NCI-H345 treated with DMSO at 0.1 percent for 48 hours (cell line): ENCODE measurements around the gene FBN2.
"Not testable (repeated sequence)": the region's sequence is repeated elsewhere in the genome, so short reads cannot be mapped to it uniquely, and the experiment has no call there.

Experiments
- DNase-seq: peaks from one replicate; lab custom pipeline; 2025; ENCODE audit not compliant: unreplicated experiment; lab: John Stamatoyannopoulos, UW

The FBN2 gene

GRCh38 chr5:128432913-128433440 lies 105.1 kb downstream of the FBN2 start:
- DNase-seq: no peak

DNA sequence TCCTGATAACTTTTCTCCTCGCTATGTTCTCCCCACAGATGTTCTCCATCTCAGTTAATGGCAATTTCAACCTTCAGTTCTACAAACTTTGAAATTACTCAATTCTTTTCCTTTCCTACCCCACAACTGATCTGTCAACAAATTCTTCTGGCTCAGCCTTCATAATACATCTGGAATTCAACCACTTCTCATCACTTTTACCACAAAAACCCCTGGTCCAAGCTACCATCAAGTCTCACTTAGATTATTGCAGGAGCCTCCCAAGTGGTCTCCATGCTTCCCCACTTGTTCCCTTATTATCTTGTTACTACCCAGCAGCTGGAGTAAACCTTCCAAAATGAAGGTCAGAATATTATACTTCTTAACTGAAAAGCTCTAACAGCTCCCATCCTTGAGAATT lies 110.1 kb downstream of the FBN2 start:
- no peak for DNase-seq

GRCh38 chr5:128426090-128426534 lies 111.9 kb downstream of the FBN2 start:
- no peak for DNase-seq

- no peak for DNase-seq
Observed at GRCh38 chr5:128424646-128425045, 113.4 kb downstream of the FBN2 start.

DNA sequence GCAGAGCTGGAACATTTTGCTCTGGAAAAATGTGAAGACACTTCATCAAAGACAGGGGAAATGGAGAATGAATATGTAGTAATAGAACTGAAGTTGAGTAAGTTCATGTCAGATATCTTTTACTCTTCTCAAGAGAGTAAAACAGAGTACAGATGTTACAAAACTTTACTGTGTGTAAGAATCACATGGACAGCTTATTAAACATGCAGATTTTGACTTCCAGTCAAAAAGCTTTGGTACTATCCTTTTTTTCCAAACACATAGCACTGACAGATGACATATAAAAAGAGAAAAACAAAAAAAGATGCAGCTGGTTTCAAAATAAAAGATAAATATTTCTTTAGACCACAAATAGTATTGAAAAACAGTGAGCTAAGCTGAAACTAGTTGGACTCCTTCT lies 115.4 kb downstream of the FBN2 start:
- no peak for DNase-seq

GRCh38 chr5:128414469-128414868 lies 123.6 kb downstream of the FBN2 start:
- DNase-seq: no peak

DNA sequence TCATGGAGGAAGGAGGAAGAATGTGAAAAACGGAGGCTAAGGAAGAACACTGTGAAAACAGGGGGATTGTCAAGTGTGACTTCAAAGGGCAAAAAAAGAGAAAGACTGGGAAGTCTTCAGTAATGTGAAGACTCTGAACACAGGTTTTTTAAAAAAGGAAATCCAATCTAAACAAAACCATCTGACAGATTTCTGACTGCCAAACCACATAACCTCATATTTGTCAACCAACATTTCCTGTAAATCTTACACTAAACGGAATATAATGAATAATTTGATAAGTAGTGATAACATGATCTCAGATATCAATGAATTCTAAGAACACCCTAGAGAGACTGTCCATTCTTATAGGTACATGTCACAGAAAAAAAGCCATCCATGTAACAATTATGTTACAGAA lies 124.7 kb downstream of the FBN2 start:
- DNase-seq: no peak

DNA sequence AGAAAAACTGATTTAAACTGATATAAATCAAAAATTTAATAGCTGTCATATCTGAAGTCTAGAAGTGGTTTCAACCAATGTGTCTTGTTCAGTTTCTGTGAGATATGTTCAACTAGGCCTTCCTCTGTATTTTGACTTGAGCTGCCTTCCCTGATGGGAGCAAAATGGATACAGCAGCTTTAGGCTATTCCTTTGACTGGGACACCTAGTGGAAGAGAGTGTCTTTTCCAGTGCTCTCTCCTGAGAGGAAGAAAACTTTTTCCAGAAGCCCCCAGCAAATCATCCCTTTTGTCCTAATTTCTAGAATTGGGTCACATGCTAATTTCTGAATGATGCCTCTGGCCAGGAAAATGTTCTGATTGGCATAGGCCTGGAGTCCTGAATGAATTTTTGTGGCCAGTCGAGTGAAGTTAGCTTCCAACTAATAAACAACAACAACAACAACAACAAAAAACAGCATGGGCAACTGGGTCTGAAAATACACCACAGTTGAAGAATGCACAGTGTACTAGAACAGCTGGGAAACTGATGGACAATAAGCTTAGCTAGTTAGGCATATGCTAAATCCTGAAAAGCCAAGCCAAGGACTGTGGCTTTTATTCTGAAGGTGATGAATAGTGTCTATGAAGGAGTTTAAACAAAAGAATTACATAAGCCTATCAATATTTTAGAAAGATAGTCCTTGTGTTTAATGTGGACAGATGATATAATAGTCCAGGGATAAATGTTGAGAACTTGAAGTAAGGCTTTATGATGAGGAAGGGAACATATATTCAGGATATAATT lies 125.7 kb downstream of the FBN2 start:
- no peak for DNase-seq

DNA sequence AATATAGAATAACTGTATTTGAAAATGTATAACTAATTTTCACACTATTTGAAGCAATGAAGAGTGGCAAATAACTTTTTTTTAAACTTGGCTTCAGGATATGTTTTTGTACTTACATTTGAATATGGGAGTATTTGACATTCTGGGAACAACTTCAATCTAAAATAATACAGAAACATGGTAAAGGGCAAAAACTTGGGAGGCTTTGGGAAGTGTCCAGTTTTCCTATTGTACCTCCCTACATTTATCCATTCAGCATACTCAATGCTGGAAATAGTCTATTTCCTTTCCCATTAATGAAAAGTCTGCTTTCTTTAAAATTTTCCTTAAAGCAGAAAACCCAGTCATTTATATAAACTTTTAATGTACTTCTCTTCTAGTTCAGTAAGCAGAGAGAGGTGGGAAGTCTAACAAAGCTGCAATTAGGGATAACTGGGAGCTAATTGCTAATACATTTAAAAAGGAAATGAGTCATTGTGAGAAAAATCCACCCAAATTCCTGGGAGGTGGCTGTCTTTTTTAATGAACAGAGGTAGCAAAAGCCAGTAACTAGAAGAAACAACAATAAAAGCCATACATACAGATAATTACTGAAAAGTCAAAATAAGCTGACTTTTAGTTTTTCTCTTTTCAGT lies 128.8 kb downstream of the FBN2 start:
- no peak for DNase-seq

- no peak for DNase-seq
Observed at GRCh38 chr5:128408622-128409021, 129.4 kb downstream of the FBN2 start.

GRCh38 chr5:128407944-128408343 lies 130.1 kb downstream of the FBN2 start:
- no peak for DNase-seq

DNA sequence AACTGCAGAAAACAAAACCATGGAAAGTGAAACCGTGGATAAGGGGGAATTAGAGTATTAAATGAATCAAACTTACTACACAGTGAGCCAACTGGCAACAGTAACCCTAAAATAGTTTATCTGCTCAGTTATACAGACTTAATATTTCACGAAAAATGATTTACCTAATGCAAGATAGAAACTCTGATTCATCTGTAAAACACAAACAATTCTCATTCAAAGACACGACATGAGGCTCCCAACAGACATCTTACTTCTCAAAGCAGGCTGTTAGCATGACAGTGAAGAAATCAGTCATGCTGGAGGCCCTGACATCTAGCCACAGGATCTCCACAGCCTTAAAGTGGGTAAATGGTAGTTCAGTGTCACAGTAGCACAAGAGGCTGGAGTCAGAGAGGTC lies 131.2 kb downstream of the FBN2 start:
- no peak for DNase-seq

- no peak for DNase-seq
Observed at GRCh38 chr5:128405159-128405558, 132.9 kb downstream of the FBN2 start.

GRCh38 chr5:128403333-128403732 lies 134.7 kb downstream of the FBN2 start:
- DNase-seq: no peak

GRCh38 chr5:128402506-128402905 lies 135.5 kb downstream of the FBN2 start:
- DNase-seq: no peak

DNA sequence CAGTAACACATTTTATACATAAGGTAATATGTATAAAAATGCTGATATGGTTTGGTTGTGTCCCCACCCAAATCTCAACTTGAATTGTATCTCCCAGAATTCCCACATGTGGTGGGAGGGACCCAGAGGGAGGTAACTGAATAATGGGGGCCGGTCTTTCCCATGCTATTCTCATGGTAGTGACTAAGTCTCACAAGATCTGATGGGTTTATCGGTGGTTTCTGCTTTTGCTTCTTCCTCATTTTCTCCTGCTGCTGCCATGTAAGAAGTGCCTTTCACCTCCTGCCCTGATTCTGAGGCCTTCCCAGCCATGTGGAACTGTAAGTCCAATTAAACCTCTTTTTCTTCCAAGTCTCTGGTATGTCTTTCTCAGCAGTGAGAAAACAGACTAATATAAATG lies 137.3 kb downstream of the FBN2 start:
- DNase-seq: not testable (repeated sequence)

GRCh38 chr5:128399111-128399510 lies 138.9 kb downstream of the FBN2 start:
- DNase-seq: no peak

DNA sequence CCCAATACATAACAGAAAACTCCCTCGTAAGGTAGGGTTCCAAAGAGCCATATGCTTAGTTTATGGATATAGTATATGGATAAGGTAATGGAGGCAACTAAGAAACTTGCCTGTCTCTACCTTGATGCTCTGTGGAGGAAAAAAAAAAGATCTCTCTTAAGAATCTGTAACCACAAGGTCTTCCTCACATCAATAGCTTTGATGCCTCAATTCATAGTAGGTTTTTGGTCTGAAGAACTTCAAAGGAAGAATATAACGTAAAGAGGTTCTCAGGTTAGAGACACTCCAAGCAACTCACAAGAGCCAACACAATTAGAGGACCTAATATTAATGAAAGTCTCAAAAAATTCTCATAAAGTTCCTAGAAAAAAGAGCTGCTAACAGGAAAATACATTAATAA lies 140.2 kb downstream of the FBN2 start:
- no peak for DNase-seq

DNA sequence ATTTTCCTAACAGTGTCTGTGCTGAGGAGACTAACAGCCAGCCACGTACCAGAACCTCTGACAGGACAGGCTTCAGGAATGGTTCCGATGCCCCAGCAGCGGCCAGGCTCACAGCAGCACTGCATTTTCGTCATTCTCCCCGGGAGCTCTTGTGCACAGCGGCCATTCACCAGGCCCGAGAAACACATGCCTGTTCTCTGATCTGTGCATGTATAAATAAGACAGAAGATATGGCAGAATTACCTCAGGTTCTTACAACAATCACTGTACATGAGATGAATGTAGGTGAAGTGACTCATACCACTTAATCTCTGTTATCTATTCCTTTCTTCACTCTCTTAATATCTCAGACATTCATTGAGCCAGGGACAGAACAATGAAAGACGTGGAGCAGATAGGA lies 143.0 kb downstream of the FBN2 start:
- DNase-seq: no peak

DNA sequence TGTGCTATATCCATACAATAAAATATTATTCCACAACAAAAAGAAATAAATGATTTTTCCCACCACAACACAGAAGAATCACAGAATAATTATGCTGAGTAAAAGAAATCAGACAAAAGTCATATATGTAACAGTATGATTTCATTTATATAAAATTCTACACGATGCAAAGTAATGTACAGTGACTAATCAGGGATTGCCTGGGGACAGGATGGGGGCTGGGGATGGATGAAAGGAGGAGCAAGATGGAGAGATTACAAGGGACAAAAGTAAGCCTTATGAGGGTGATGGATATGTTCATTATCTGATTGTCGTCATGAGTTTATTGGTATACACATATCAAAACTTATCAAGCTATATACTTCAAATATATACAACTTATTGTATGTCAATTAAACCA lies 154.0 kb downstream of the FBN2 start:
- no peak for DNase-seq

- no peak for DNase-seq
Observed at GRCh38 chr5:128380337-128380736, 157.7 kb downstream of the FBN2 start.

DNA sequence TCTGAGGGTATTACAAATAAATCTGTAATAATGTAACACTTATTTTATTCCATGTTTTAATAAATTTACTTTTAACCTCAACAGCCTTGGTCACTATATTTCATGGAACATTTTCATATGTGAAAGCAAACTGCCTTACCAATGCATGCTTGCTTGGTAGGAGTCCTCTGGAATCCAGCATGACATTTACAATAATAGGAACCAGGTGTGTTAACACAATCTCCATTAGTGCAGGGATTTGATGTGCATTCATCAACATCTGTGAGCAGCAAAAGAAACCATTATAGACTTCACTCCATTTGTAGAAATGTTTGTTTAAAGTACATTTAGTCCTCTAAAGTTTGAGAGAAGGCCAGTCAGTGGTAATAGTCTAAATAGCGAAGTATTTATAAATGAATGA lies 159.4 kb downstream of the FBN2 start:
- DNase-seq: no peak
